Measurements from ENCODE around the gene DUS2.

DUS2 gene

DNA sequence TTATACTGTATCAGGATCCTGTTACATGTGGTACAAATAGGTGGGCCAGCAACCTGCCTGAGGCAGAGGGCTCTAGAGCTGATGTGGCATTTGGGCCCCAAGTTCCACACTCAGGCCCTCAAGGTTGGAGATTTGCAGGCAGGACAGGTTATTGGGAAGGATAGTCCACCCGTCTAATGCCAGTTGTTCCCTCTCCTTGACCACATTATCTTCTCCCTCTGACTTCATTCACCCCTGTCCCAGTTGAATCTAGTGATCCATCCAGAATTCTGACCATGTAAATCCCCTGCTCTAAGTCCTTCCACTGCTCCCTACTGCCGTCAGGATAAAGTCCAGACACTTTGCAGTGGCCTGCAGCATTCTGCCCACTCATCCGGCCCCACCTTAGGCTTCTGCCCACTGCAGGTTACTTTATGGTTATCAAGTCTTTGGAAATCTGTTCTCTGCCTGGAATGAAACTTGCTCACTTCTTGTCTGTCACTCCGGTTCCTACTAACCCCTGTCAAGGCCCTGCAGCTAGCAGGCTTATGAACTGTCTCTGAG, 60.2 kb downstream of the DUS2 start:
- H3K4me3 Mint-ChIP-seq: no peak overlapping the region
- H3K4me1 Mint-ChIP-seq (ENCODE audit: low read depth): peaks cover 62% of the 10 kb centered on the region
- H3K36me3 Mint-ChIP-seq (ENCODE audit: low read depth): peaks cover 37% of the 10 kb centered on the region

DNA sequence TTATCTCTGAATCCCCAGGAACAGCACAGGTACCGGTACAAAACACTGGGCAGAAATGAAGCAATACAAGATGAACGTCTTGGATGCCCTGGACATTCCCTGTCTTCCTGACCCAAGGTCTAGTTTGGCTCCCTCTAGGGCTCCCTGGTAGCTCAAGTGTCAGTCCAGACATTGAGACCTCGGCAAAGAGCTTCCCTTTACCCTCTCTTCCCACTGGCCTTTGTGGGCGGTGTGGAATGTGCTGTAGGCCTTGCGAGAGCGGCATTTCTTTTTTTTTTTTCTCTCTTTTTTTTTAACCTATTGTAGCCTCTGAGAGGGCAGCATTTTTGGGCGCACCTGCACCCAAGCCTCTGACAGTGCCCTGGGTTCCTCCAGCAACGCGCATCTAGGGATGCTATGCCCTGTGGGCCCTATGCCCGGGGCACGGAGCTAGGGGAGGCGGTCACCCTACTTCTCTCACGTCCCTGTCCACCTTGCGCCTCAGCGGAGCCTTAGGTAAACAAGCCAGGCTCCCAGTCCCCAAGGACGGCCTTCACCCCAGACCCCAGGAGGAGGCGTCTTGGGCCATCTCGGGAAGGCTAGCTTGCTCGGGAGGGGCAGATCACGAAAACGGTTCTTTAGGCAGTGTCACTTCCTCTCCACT, 60.9 kb downstream of the DUS2 start:
- no peaks in the 10 kb centered on the region for H3K27me3 Mint-ChIP-seq (ENCODE audit: low read depth)
- H3K27ac Mint-ChIP-seq: peak overlapping the region; percentile 85
- peak overlapping the region; percentile 87 for H3K4me3 Mint-ChIP-seq
- no peak for DNase-seq (ENCODE audit: low spot score)
- no peaks in the 10 kb centered on the region for H3K9me3 Mint-ChIP-seq
- H3K36me3 Mint-ChIP-seq (ENCODE audit: low read depth): peaks cover 34% of the 10 kb centered on the region
- H3K4me1 Mint-ChIP-seq (ENCODE audit: low read depth): peaks cover 57% of the 10 kb centered on the region

More for the DNA sequence above, 60.2 kb downstream of the DUS2 start:
- DNase-seq (ENCODE audit: low spot score): no peak
- no peaks in the 10 kb centered on the region for H3K27me3 Mint-ChIP-seq (ENCODE audit: low read depth)
- no peaks in the 10 kb centered on the region for H3K9me3 Mint-ChIP-seq
- H3K27ac Mint-ChIP-seq: peak overlapping the region; percentile 85

DNA sequence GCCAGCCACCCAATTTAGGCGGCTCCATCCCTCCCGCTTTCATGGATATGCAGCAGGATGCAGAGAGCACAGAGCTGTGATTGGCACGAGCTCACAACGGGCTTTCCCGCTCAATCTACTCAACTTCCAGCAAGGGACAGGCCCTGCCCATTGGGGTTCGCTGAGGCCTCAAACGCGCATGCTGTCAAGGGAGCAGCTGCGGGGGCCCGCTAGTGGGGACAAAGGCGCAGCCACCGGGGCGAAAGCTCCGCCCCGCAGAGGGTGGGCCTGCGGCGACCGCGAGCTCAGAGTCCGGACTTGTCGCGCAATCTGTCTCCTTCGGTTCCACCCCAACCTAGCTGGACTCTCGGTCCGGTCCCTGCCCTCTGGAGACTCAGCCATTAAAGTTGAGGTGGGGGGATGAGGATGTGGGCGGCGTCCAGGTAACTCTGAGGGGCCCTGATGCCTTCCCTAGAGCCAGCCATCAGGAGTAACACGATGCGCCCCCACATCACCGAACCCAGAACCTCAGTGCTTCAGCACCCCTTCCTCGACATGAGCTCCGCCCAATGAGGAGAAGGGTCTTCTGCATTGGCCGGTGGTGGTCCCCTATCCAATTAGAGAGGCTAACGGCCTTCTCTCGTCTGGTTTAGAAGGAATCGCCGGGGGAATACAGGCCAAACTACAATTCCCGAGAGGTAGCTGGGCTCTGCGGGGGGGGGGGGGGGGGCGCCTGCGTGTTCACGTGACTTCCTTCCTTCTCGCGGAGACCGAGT, 61.6 kb downstream of the DUS2 start:
- DNase-seq (ENCODE audit: low spot score): peak; percentile 94
- Mint-ChIP-seq H3K27me3 (ENCODE audit: low read depth) (no peaks in the 10 kb centered on the region), H3K4me1 (ENCODE audit: low read depth) (peaks cover 57% of the 10 kb centered on the region), H3K4me3 (peak overlapping the region; percentile 87), H3K36me3 (ENCODE audit: low read depth) (peaks cover 28% of the 10 kb centered on the region), H3K9me3 (no peaks in the 10 kb centered on the region), H3K27ac (peak overlapping the region; percentile 85)

DNA sequence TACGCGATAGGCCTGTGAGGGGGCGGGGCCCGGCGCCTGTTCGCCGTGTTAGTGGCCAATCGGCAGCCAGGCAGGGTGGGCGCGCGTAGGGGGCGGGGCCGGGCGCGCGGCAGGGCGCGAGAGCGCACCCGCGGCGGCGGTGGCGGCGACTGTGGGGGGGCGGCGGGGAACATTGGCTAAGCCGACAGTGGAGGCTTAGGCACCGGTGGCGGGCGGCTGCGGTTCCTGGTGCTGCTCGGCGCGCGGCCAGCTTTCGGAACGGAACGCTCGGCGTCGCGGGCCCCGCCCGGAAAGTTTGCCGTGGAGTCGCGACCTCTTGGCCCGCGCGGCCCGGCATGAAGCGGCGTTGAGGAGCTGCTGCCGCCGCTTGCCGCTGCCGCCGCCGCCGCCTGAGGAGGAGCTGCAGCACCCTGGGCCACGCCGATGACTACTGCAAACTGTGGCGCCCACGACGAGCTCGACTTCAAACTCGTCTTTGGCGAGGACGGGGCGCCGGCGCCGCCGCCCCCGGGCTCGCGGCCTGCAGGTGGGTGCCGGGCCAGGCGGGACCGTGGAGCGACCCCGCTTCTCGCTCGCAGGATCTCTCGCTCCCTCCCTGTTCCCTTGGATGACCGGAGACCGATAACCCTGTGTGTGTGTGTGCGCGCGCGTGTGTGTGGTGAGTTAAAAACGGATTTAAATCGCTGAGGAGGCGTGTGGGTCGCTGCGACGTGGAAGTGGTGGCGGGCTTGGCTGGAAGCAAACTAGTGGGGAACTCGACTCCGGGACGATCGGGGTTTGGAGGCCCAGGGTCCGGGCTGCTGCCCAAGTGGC, 62.4 kb downstream of the DUS2 start, which contains the start of gene NFATC3:
NFATC3 (plus strand) TSS at position 112 of the 813 bp plus-strand sequence; CDS start at position 424, 312 bp downstream.
- Mint-ChIP-seq H3K27ac (peak within 1 kb of the TSS; percentile 85), H3K36me3 (ENCODE audit: low read depth) (peaks cover 30% of the 10 kb centered on the region), H3K9me3 (no peaks in the 10 kb centered on the region), H3K27me3 (ENCODE audit: low read depth) (no peaks in the 10 kb centered on the region), H3K4me1 (ENCODE audit: low read depth) (peaks cover 54% of the 10 kb centered on the region), H3K4me3 (peak within 1 kb of the TSS; percentile 91)
- peak; percentile 99 for DNase-seq (ENCODE audit: low spot score)

DNA sequence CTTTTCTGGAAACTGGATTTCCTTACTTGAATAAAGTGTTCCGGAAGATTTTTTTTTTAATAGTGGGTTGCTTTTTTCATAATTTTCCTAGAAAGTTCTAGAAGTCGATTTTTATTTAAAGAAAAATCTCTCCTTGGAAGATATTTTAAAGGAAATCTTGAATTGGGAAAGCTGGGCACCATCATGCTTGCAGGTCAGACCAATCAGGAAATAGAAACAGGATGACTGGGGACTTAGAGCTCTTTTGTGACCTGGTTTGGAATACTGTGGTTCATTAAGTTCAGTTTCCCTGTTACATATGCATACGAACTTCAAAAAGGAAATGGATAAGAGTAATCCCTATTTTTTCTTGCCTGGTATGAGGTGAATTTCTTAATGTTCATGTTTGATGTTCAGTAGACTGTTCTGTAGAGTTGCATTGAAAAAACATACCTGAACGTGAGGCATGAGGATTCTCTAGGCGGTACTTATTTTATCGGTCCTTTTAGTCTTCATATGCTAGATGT, 63.3 kb downstream of the DUS2 start:
- Mint-ChIP-seq H3K27ac (peak overlapping the region; percentile 85), H3K36me3 (ENCODE audit: low read depth) (peaks cover 26% of the 10 kb centered on the region), H3K4me1 (ENCODE audit: low read depth) (peaks cover 57% of the 10 kb centered on the region), H3K4me3 (peak overlapping the region; percentile 91), H3K9me3 (no peaks in the 10 kb centered on the region), H3K27me3 (ENCODE audit: low read depth) (no peaks in the 10 kb centered on the region)
- no peak for DNase-seq (ENCODE audit: low spot score)

DNA sequence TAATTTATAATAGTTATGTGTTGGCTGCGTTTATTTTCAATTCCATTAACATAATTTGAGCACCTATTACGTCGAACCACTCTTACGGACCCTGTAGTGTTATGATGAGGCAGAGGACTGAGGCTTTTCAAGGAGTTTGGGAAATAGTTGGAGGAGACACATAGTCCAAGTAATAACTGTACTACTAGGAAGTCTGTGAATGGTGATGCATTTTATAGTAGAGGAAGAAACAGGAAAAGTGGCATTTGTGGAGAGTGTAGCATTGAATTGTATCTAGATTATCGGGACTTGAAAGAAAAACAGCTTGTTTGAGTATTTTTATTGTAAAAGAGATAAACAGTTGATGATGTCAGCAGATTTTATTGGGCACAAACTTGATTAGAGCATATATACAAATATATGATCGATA, 63.8 kb downstream of the DUS2 start:
- no peaks in the 10 kb centered on the region for H3K27me3 Mint-ChIP-seq (ENCODE audit: low read depth)
- peak overlapping the region; percentile 91 for H3K4me3 Mint-ChIP-seq
- peak overlapping the region; percentile 85 for H3K27ac Mint-ChIP-seq
- H3K4me1 Mint-ChIP-seq (ENCODE audit: low read depth): peaks cover 57% of the 10 kb centered on the region
- DNase-seq (ENCODE audit: low spot score): no peak
- no peaks in the 10 kb centered on the region for H3K9me3 Mint-ChIP-seq
- peaks cover 27% of the 10 kb centered on the region for H3K36me3 Mint-ChIP-seq (ENCODE audit: low read depth)

DNA sequence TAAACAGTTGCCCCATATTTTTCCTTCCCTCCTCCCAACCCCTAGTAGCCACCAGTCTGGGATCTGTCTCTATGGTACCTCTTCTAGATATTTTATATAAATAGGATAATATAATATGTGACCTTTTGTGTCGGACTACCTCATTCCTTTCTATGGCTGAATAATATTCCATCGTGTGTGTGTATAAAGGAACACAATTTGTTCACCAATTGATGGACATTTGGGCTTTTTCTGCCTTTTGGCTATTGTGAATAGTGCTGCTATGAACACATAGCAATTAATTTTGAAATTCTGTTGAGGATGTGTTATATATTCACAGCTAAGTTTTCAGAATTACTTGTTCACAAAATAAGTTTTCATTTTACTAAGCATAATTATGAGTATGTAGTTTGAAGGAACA, 64.6 kb downstream of the DUS2 start:
- peak overlapping the region; percentile 91 for H3K4me3 Mint-ChIP-seq
- no peaks in the 10 kb centered on the region for H3K27me3 Mint-ChIP-seq (ENCODE audit: low read depth)
- H3K9me3 Mint-ChIP-seq: no peaks in the 10 kb centered on the region
- H3K27ac Mint-ChIP-seq: peak overlapping the region; percentile 77
- no peak for DNase-seq (ENCODE audit: low spot score)
- H3K36me3 Mint-ChIP-seq (ENCODE audit: low read depth): peaks cover 26% of the 10 kb centered on the region
- peaks cover 51% of the 10 kb centered on the region for H3K4me1 Mint-ChIP-seq (ENCODE audit: low read depth)

DNA sequence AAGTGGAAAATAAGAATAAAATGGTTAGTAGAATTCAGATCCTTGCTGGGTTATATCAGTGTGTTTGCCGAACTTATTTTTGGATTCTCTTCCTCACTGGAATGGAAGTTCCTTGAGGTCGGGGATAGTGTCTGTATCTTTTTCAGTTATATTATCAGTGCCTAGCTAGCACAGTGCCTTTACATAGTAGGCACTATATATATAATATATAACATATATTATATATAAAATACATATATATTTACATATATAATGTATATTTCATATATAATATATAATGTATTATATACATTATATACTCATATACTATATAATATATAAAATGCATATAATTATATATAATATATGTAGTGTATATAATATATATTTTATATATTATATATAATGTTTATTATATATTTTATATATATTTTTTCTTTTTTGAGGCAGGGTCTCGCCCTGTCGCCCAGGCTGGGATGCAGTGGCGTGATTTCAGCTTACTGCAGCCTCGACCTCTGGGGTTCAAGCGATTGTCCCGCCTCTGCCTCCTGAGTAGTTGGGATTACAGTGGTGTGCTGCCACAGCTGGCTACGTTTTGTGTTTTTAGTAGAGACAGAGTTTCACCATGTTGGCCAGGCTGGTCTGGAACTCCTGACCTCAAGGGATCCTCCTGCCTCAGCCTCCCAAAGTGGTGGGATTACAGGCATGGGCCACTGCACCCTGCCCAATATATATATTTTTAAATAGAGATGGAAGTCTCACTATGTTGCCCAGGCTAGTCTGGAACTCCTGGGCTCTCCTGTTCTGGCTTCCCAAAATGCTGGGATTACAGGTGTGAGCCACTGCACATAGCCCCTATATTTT, 65.3 kb downstream of the DUS2 start:
- Mint-ChIP-seq H3K9me3 (no peaks in the 10 kb centered on the region), H3K27me3 (ENCODE audit: low read depth) (no peaks in the 10 kb centered on the region), H3K4me3 (peak overlapping the region; percentile 91), H3K27ac (peak overlapping the region; percentile 77), H3K36me3 (ENCODE audit: low read depth) (peaks cover 28% of the 10 kb centered on the region), H3K4me1 (ENCODE audit: low read depth) (peaks cover 51% of the 10 kb centered on the region)
- no peak for DNase-seq (ENCODE audit: low spot score)

DNA sequence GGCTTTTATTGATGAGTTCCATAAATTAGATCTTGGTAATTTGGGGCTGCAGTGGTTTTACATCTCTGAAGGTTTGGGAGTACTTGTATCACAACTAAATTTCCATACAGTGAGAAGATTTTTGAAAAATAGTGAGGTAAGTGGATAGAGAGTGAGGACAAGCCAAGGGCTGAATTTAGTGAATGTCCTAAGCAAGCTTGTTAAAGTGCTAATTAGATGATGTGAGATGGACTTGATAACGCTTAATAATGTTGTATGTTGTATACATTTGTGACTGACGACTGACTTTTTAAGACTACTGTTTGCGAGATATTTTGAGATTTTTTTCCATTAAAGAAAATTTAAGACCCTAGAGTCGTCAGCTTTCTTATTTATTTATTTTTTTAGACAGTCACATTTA, 66.0 kb downstream of the DUS2 start:
- peaks cover 51% of the 10 kb centered on the region for H3K4me1 Mint-ChIP-seq (ENCODE audit: low read depth)
- DNase-seq (ENCODE audit: low spot score): no peak
- H3K27ac Mint-ChIP-seq: peak overlapping the region; percentile 73
- H3K36me3 Mint-ChIP-seq (ENCODE audit: low read depth): peaks cover 24% of the 10 kb centered on the region
- no peaks in the 10 kb centered on the region for H3K27me3 Mint-ChIP-seq (ENCODE audit: low read depth)
- no peaks in the 10 kb centered on the region for H3K9me3 Mint-ChIP-seq
- H3K4me3 Mint-ChIP-seq: peak overlapping the region; percentile 89

DNA sequence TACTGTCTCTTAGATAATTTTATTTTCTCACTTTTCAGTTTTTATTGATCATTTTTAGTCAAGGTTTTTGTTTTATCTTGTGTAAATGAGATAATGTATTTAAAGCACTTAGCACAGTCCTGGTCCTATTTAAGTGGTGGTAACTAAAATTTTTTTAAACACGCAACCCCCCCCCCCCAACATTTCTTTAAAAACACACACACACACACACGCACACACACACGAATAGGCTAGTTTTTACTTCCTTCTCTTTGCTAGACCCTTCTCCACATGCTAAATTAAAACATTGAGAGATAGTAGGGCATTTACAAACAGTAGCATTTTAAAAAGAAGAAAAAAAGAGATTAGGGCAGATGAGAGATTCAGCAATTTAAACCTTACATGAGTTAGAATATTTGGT, 67.0 kb downstream of the DUS2 start:
- no peaks in the 10 kb centered on the region for H3K9me3 Mint-ChIP-seq
- no peak for DNase-seq (ENCODE audit: low spot score)
- peaks cover 24% of the 10 kb centered on the region for H3K36me3 Mint-ChIP-seq (ENCODE audit: low read depth)
- H3K27ac Mint-ChIP-seq: peak overlapping the region; percentile 83
- peak overlapping the region; percentile 89 for H3K4me3 Mint-ChIP-seq
- no peaks in the 10 kb centered on the region for H3K27me3 Mint-ChIP-seq (ENCODE audit: low read depth)
- peaks cover 54% of the 10 kb centered on the region for H3K4me1 Mint-ChIP-seq (ENCODE audit: low read depth)

DNA sequence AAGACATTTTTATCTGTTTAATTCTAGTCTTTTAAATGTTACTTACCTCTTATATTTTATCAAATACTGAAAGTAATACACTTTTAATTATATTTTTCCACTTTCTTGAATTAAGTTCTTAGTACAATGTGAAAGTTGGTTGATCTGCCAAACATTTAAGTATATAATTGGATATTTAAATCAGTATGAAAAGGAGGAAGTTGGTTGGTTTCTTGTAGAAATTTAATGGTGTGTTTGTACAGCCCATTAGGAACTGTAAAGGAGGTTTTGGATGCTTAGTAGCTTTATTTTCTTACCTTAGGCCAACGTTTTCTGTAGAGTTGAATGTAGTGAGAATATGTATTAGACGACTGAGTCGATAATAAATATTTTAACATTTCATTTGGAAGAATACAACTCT, 67.4 kb downstream of the DUS2 start:
- Mint-ChIP-seq H3K9me3 (no peaks in the 10 kb centered on the region), H3K27ac (peak overlapping the region; percentile 83), H3K4me1 (ENCODE audit: low read depth) (peaks cover 57% of the 10 kb centered on the region), H3K27me3 (ENCODE audit: low read depth) (no peaks in the 10 kb centered on the region), H3K4me3 (peak overlapping the region; percentile 89), H3K36me3 (ENCODE audit: low read depth) (peaks cover 24% of the 10 kb centered on the region)
- no peak for DNase-seq (ENCODE audit: low spot score)

DNA sequence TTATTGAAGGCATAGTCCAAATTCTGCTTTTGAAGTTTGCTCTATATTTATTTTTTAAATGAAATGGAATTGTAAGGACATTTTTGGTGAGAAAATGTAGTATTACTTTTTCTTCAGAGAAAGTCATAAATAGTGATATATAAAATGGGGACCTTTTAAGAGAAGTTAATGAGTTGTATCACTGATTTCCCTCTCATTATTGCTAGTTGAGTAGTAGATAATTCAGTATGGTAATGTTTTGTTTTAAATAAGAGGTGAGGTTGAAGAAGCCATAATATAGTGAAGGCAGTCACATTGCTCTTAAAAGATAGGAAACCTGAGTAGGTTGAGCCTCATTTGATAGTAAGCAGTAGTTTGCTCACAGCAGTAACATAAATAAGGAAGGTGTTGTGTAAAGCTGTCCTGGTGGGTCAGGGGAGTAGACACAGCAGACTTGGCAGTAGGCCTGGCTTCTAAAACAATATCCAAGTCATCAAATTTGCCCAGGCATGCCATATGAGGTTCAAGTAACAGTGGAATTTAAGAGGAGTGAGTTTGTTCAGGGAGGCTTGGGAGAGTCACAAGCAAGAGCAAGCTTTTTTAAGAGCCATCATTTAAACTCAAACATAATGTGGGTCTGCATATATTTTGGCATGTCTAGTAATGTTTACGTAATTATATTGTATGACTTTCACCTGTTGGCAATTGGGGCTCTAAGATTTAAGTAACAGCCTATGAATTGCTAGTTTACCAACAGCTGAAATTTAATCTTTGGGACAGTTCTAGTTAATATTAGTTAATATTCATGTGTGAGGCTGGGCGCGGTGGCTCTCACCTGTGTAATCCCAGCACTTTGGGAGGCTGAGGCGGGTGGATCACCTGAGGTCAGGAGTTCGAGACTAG, 68.5 kb downstream of the DUS2 start:
- H3K4me3 Mint-ChIP-seq: peak overlapping the region; percentile 89
- peaks cover 18% of the 10 kb centered on the region for H3K36me3 Mint-ChIP-seq (ENCODE audit: low read depth)
- H3K4me1 Mint-ChIP-seq (ENCODE audit: low read depth): peaks cover 61% of the 10 kb centered on the region
- H3K9me3 Mint-ChIP-seq: no peaks in the 10 kb centered on the region
- H3K27me3 Mint-ChIP-seq (ENCODE audit: low read depth): no peaks in the 10 kb centered on the region
- no peak for DNase-seq (ENCODE audit: low spot score)
- peak overlapping the region; percentile 74 for H3K27ac Mint-ChIP-seq
